ENCODE measurements around the gene ABCA6. TPM values are rescaled to one million over a fixed set of nuclear protein-coding genes. Genes with fewer than 3 reads are reported as not detected.

ABCA6 gene
- polyA plus RNA-seq, 1 experiment: 0.22 TPM

- no peak for DNase-seq (ENCODE audit: low read depth)
- POLR2A ChIA-PET: no interaction called here
- CTCF ChIA-PET: no interaction called here
- no peaks in the 10 kb centered on the region for H3K27me3 ChIP-seq (ENCODE audit: control insufficient read depth, insufficient read depth, low read length)
- H3K4me3 ChIP-seq (ENCODE audit: low read depth, low read length): no peak overlapping the region
- TF ChIP-seq CTCF (IDR thresholded peaks at IDR 0.05; ENCODE audit: insufficient read depth, low read depth, low read length): no peak
- H3K36me3 ChIP-seq (ENCODE audit: control insufficient read depth, insufficient read depth, low read length): no peaks in the 10 kb centered on the region; the same call in 1 of the 2 replicates
Measured at GRCh38 chr17:69134112-69134511, 7.6 kb downstream of the ABCA6 start.

- no peaks in the 10 kb centered on the region; the same call in 1 of the 2 replicates for H3K36me3 ChIP-seq (ENCODE audit: control insufficient read depth, insufficient read depth, low read length)
- H3K4me3 ChIP-seq (ENCODE audit: low read depth, low read length): no peak overlapping the region
- H3K27me3 ChIP-seq (ENCODE audit: control insufficient read depth, insufficient read depth, low read length): no peaks in the 10 kb centered on the region
- ChIA-PET CTCF (no interaction called here), POLR2A (no interaction called here)
- no peak for TF ChIP-seq CTCF (IDR thresholded peaks at IDR 0.05; ENCODE audit: insufficient read depth, low read depth, low read length)
- DNase-seq (ENCODE audit: low read depth): no peak
Measured at GRCh38 chr17:69130627-69131296, 10.9 kb downstream of the ABCA6 start.

- no peak for TF ChIP-seq CTCF (IDR thresholded peaks at IDR 0.05; ENCODE audit: insufficient read depth, low read depth, low read length)
- DNase-seq (ENCODE audit: low read depth): no peak
- no peaks in the 10 kb centered on the region for H3K27me3 ChIP-seq (ENCODE audit: control insufficient read depth, insufficient read depth, low read length)
- CTCF ChIA-PET: no interaction called here
- H3K36me3 ChIP-seq (ENCODE audit: control insufficient read depth, insufficient read depth, low read length): no peaks in the 10 kb centered on the region
- POLR2A ChIA-PET: no interaction called here
- H3K4me3 ChIP-seq (ENCODE audit: low read depth, low read length): no peak overlapping the region
Measured at GRCh38 chr17:69123626-69124025, 18.1 kb downstream of the ABCA6 start.

DNA sequence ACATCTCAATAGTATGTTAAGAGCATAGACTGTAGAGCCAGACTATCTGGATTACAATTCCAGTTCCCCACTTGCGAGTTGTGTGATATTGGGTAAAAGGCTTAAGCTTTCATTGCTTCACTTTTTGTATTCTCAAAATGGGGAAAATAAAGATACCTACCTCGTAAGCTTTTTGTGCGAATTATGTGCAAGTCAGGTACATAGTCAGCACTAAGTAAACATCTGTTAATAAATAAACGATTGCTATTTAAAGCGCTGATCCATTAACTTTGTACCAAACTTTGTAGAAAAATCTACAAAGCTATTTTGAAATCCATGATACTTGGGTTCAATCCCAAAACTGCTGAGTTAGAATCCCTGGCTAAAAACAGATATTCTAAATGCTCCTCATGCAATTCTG, 19.6 kb downstream of the ABCA6 start:
- no peak overlapping the region for H3K4me3 ChIP-seq (ENCODE audit: low read depth, low read length)
- H3K27me3 ChIP-seq (ENCODE audit: control insufficient read depth, insufficient read depth, low read length): no peaks in the 10 kb centered on the region
- DNase-seq (ENCODE audit: low read depth): no peak
- no peaks in the 10 kb centered on the region for H3K36me3 ChIP-seq (ENCODE audit: control insufficient read depth, insufficient read depth, low read length)
- TF ChIP-seq CTCF (IDR thresholded peaks at IDR 0.05; ENCODE audit: insufficient read depth, low read depth, low read length): no peak
- ChIA-PET CTCF (no interaction called here), POLR2A (no interaction called here)

GRCh38 chr17:69117855-69118784, 23.6 kb downstream of the ABCA6 start:
- DNase-seq (ENCODE audit: low read depth): no peak
- TF ChIP-seq CTCF (IDR thresholded peaks at IDR 0.05; ENCODE audit: insufficient read depth, low read depth, low read length): no peak
- ChIA-PET POLR2A (no interaction called here), CTCF (no interaction called here)
- no peaks in the 10 kb centered on the region for H3K27me3 ChIP-seq (ENCODE audit: control insufficient read depth, insufficient read depth, low read length)
- H3K36me3 ChIP-seq (ENCODE audit: control insufficient read depth, insufficient read depth, low read length): no peaks in the 10 kb centered on the region
- H3K4me3 ChIP-seq (ENCODE audit: low read depth, low read length): no peak overlapping the region

Measured in BJ (cell line).